GM21528 (cell line): Measurements from ENCODE around the gene NIP7.

ENCODE experiments used
- ATAC-seq: cut with Tn5 transposase; IDR thresholded peaks from one replicate; pipeline ENCODE4 v1.9.1; 2021; ENCODE audit warnings: mild to moderate bottlenecking, moderate library complexity; ENCODE audit not compliant: unreplicated experiment, low FRiP score

NIP7 gene

DNA sequence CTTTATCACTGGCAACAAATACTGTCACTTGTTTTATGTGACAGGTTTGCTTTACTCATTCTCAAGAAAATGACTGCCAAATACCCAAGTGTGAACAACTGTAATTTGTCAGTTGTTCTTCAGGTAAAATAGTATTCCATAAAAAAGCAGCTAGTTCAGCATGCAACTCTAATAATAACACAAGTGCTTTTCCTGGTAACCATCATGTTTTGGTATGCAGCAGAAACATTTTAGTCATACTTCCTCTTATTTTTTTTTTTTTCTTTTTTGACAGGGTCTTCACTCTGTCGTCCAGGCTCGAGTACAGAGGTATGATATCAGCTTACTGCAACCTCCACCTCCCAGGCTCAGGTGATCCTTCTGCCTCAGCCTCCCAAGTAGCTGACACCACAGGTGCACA is 41.7 kb downstream of the NIP7 start:
- no peak for ATAC-seq

DNA sequence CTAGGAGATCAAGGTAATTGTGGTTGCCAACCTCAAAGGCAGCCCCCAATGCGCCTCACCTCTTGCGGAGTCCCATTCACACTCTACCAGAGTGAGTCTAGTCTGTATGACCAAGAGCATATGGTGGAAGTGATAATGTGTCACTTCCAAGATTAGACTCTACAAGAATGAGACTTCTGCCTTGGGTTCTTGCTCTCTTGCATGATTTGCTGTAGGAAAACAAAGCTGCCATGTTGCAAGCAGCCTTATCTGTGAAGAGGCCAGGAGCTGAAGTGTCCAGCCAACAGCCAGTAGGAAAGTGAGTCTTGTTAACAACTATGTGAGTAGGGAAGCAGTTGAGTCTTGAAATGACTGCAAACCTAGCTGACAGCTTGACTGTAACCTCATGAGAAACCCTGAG is 42.8 kb downstream of the NIP7 start:
- no peak for ATAC-seq

DNA sequence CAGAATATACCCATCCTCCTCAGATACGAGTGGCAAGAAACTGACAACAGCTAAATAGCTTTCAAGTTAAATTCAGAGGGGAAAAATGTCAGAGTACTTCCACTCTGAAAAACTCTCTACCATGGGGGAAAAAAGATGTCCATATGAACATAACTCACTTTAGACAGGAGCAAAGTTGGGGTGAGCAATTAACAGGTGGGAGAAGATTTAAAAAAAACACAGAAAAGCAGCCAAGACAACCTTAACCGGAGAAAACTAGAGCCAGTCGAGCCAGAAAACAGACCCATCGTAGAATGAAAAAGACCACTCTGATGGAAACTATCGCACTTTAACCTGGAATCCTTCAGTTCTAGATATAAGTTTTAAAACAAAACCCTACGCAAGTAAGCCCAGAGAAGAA is 45.4 kb downstream of the NIP7 start:
- no peak for ATAC-seq

DNA sequence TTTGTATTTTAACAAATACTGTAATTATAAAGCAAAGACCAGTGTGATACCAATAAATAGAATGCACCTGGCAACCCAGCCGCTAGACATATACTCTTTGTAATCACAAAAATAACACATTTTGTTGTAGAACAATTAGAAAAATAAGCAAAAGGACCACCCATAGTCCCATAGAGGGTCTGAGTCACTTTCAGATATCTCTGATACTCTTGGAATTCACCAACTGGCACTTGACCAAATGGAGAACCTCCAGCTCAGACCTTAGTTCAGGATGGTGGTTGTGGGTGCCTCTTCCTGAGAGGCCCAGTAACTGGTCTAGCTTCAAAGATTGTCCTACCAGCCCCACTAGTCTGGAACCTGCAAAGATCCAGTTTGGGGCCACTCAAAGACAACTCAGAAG is 47.0 kb downstream of the NIP7 start:
- ATAC-seq = no peak
